Measurements from ENCODE around the gene VAMP4.
"Not testable (repeated sequence)": the region's sequence is repeated elsewhere in the genome, so short reads cannot be mapped to it uniquely, and the experiment has no call there.

The VAMP4 gene

GRCh38 chr1:171693541-171693940 is 48.3 kb downstream of the VAMP4 start:
- DNase-seq = not testable (repeated sequence)

- no peak for DNase-seq
These were observed 58.0 kb downstream of the VAMP4 start for GRCh38 chr1:171683870-171684269.

GRCh38 chr1:171680339-171680738 is 61.5 kb downstream of the VAMP4 start:
- DNase-seq = no peak

- no peak for DNase-seq
These were observed 65.0 kb downstream of the VAMP4 start for GRCh38 chr1:171676823-171677222.

- no peak for DNase-seq
These were observed 67.1 kb downstream of the VAMP4 start for GRCh38 chr1:171674431-171675405.

GRCh38 chr1:171670739-171671138 is 71.1 kb downstream of the VAMP4 start:
- DNase-seq = no peak

GRCh38 chr1:171668372-171668771 is 73.5 kb downstream of the VAMP4 start:
- no peak for DNase-seq

- no peak for DNase-seq
These were observed 75.6 kb downstream of the VAMP4 start for GRCh38 chr1:171666114-171666769.

- no peak for DNase-seq
These were observed 76.9 kb downstream of the VAMP4 start for GRCh38 chr1:171664976-171665375.

GRCh38 chr1:171663854-171664575 is 77.8 kb downstream of the VAMP4 start:
- DNase-seq = no peak

GRCh38 chr1:171663036-171663853 is 78.6 kb downstream of the VAMP4 start:
- no peak for DNase-seq

GRCh38 chr1:171661076-171661650 is 80.7 kb downstream of the VAMP4 start:
- DNase-seq = no peak

- not testable (repeated sequence) for DNase-seq
These were observed 85.7 kb downstream of the VAMP4 start for GRCh38 chr1:171656206-171656605.

- no peak for DNase-seq
These were observed 86.1 kb downstream of the VAMP4 start for GRCh38 chr1:171655746-171656116.

GRCh38 chr1:171654942-171655745 is 86.7 kb downstream of the VAMP4 start:
- peak; percentile 81 for DNase-seq

- no peak for DNase-seq
These were observed 87.5 kb downstream of the VAMP4 start for GRCh38 chr1:171654201-171654941.

GRCh38 chr1:171653796-171654195 is 88.1 kb downstream of the VAMP4 start:
- DNase-seq = no peak

- DNase-seq = no peak
These were observed 89.5 kb downstream of the VAMP4 start, which contains the start of gene MYOC for GRCh38 chr1:171652234-171652822. Gene MYOC (minus strand): TSS chr1:171652688. CDS start chr1:171652611, 77 bp downstream.
